Keratinocyte (primary cell): ENCODE results near the gene KRTAP12-4.

Experiments used
- EZH2 ChIP-seq: IDR thresholded peaks from one replicate; pipeline ENCODE4 v1.6.1; 2012; ENCODE audit warnings: inconsistent platforms, mild to moderate bottlenecking, low read length, moderate library complexity
- TF ChIP-seq, protein P1 (sequence below), 3 experiments: IDR thresholded peaks in 1 of 3; conservative IDR thresholded peaks in 1 of 3; optimal IDR thresholded peaks in 1 of 3; 2 replicates in 2 of 3; 3 replicates in 1 of 3; pipeline versions ENCODE3 to v1.5.1; 2011; ENCODE audit warnings: low read length in 3 of 3, mild to moderate bottlenecking in 3 of 3, moderate library complexity in 2 of 3, control low read depth in 1 of 3, inconsistent platforms in 1 of 3; ENCODE audit not compliant: insufficient read depth in 2 of 3; ENCODE audit errors: extremely low read depth in 1 of 3

DNA sequence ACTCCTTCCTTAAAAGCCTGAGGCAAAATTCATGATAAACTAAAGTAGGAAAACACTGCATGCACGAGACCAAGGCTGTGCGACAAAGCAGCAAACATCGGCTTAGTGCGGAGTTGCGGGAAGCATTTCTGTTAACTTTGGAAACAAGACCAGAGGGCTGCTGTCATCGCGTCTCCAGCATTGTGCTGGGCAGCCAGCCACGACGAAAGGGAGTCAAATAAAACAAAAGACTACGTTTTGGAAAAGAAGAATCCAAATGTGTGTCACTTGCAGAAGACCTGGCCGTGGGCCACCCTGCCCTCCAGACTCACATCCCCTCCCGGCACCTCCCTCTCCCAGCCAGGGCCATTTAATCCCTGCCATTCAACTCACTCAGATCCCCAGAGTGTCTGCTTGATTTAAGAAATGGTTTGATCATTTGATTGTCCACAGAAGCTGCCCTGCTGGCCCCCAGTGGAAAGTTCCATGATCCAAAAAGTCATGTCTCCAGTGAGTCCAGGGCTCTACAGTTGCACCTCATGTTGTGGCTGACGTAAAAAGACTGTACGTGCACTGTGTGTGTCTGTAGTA lies 10.6 kb downstream of the KRTAP12-4 start:
- TF ChIP-seq, protein P1, sequence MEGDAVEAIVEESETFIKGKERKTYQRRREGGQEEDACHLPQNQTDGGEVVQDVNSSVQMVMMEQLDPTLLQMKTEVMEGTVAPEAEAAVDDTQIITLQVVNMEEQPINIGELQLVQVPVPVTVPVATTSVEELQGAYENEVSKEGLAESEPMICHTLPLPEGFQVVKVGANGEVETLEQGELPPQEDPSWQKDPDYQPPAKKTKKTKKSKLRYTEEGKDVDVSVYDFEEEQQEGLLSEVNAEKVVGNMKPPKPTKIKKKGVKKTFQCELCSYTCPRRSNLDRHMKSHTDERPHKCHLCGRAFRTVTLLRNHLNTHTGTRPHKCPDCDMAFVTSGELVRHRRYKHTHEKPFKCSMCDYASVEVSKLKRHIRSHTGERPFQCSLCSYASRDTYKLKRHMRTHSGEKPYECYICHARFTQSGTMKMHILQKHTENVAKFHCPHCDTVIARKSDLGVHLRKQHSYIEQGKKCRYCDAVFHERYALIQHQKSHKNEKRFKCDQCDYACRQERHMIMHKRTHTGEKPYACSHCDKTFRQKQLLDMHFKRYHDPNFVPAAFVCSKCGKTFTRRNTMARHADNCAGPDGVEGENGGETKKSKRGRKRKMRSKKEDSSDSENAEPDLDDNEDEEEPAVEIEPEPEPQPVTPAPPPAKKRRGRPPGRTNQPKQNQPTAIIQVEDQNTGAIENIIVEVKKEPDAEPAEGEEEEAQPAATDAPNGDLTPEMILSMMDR (optimal IDR thresholded peaks at IDR 0.05 in 1 of 3, IDR thresholded peaks at IDR 0.05 in 1 of 3, conservative IDR thresholded peaks at IDR 0.05 in 1 of 3; ENCODE audit: extremely low read depth in 1 of 3, insufficient read depth in 2 of 3, low read length in 3 of 3) = no peak
- no peak for TF ChIP-seq EZH2
